Esophagus squamous epithelium (tissue), 5 donors: ENCODE measurements around the gene APBB3. TPM values are rescaled to one million over a fixed set of nuclear protein-coding genes. Genes with fewer than 3 reads are reported as not detected.

Source experiments
- DNase-seq: peaks from one replicate; lab custom pipeline; 2025; lab: John Stamatoyannopoulos, UW
- H3K27ac ChIP-seq, 4 donors: fragments of 200-600 bp; sonication (generic); one replicate each; pipeline ENCODE4 v1.5.1; 2016 to 2019; ENCODE audit warnings: mild to moderate bottlenecking in 1 of 4
- H3K27me3 ChIP-seq, 4 donors: fragments of 200-600 bp; sonication (generic); 1 replicate in 3 of 4; 2 replicates in 1 of 4; pipeline versions ENCODE4 v1.5.1 to v1.6.0; 2017 to 2021; ENCODE audit warnings: antibody characterized with exemption in 1 of 4
- H3K36me3 ChIP-seq, 3 donors: fragments of 200-600 bp; sonication (generic); one replicate each; pipeline ENCODE4 v1.5.1; 2016 to 2019
- H3K4me1 ChIP-seq, 3 donors: fragments of 200-600 bp; sonication (generic); one replicate each; pipeline ENCODE4 v1.5.1; 2017 to 2019
- H3K4me3 ChIP-seq, 4 donors: fragments of 200-600 bp; sonication (generic); 1 replicate in 3 of 4; 2 replicates in 1 of 4; pipeline ENCODE4 v1.5.1; 2016 to 2019; ENCODE audit warnings: mild to moderate bottlenecking in 2 of 4, moderate library complexity in 1 of 4
- H3K9me3 ChIP-seq, 3 donors: fragments of 200-600 bp; sonication (generic); one replicate each; pipeline ENCODE4 v1.5.1; 2016 to 2019
- POLR2A ChIP-seq, 4 donors: fragments of 450-650 bp; IDR thresholded peaks; one replicate each; pipeline ENCODE4 v1.6.1; 2017; ENCODE audit warnings: antibody characterized with exemption in 4 of 4, mild to moderate bottlenecking in 4 of 4, moderate library complexity in 3 of 4
- WGBS, 2 donors: methylation state at CpG; one replicate each; pipeline ENCODE4 v1.1.5; 2018; 5-methylcytosine and 5-hydroxymethylcytosine counted together
- intact Hi-C: fragments of 100-400 bp; cut with DNase I; formaldehyde crosslinking; loops from one replicate; pipeline ENCODE4 v1.15.0; 2022
- total RNA-seq, 4 donors: library from RNA; depleted of rRNA; stranded (reverse); fragments of >200 nt; gene quantifications; one replicate each; pipeline ENCODE4 v1.1.0, GENCODE V29; 2016
- TF ChIP-seq, protein P1 (sequence below), 6 experiments: fragments of 450-650 bp in 4 of 6; fragments of 200-600 bp in 2 of 6; sonication (generic) in 2 of 6; IDR thresholded peaks; one replicate each; pipeline ENCODE4 v1.5.1; 2016 to 2019; ENCODE audit warnings: antibody characterized with exemption in 6 of 6, mild to moderate bottlenecking in 4 of 6, moderate library complexity in 4 of 6
- donor health status: DM: yes; HTN: yes; CAD: no.

Gene APBB3
- total RNA-seq, 4 donors from 2014 or later: 3.4 to 10.5 (median 6.5) TPM

DNA sequence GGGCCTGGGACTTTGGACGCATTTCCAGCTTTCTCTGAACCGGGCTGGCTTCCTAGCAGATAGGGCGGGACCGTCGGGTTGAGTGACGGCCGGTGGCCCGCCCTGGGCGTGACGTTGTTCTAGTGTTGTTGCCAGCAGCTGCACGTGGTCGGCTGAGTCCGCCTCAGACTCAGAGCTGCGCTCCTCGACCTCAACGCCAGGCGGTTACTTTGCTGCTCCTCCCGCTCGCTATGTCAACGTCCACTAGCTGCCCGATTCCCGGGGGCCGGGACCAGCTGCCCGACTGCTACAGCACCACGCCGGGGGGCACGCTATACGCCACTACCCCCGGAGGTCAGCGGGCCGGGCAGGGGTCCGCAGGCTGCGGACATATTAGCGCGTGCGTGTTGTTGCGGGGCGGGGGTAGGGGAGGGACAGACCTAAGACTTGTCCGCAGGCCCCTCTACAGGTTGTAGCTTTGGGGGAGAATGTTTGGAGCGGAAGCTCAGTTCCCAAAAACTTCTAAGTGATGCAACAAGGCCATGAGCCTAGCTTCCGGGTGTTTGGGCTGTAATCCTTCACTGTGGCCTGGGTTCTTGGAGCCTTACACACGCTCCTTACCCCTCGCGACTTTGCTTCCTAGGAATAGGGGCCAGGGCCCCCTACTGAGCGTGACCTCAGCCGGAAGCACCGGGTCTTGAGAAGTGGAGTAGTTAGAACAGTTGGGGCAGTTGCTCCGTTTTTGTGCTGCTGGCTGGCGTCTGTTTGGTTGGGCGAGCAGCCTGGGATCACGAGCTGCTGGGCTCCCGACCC is 16.7 kb downstream of the APBB3 start, which contains the start of gene EIF4EBP3:
Gene EIF4EBP3, plus strand, starts transcription at position 155 of the 792 bp plus-strand sequence. Its CDS starts 76 bp downstream, at position 231.
- no peaks in the 10 kb centered on the region for H3K9me3 ChIP-seq
- H3K4me1 ChIP-seq: peaks cover 26 to 43% (median 31%) of the 10 kb centered on the region in 3 donors
- WGBS, 2 donors: 0% methylated on average over 9 to 19 of the region's 52 CpGs
- intact Hi-C loops: no loop called here
- H3K4me3 ChIP-seq: peak within 1 kb of the TSS; percentile 36 to 70 (median 54)
- H3K36me3 ChIP-seq: peaks cover 0 to 67% (median 37%) of the 10 kb centered on the region in 3 donors
- no peaks in the 10 kb centered on the region for H3K27me3 ChIP-seq
- TF ChIP-seq, protein P1, sequence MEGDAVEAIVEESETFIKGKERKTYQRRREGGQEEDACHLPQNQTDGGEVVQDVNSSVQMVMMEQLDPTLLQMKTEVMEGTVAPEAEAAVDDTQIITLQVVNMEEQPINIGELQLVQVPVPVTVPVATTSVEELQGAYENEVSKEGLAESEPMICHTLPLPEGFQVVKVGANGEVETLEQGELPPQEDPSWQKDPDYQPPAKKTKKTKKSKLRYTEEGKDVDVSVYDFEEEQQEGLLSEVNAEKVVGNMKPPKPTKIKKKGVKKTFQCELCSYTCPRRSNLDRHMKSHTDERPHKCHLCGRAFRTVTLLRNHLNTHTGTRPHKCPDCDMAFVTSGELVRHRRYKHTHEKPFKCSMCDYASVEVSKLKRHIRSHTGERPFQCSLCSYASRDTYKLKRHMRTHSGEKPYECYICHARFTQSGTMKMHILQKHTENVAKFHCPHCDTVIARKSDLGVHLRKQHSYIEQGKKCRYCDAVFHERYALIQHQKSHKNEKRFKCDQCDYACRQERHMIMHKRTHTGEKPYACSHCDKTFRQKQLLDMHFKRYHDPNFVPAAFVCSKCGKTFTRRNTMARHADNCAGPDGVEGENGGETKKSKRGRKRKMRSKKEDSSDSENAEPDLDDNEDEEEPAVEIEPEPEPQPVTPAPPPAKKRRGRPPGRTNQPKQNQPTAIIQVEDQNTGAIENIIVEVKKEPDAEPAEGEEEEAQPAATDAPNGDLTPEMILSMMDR (IDR thresholded peaks at IDR 0.05): peak in 5 of 6 experiments; percentile 54 to 89 (median 71)
- TF ChIP-seq POLR2A (IDR thresholded peaks at IDR 0.05): peak in 2 of 4 donors; percentile 78 to 85
- H3K27ac ChIP-seq: peak within 1 kb of the TSS; percentile 95 to 98 (median 96)
- DNase-seq: peak; percentile 61

DNA sequence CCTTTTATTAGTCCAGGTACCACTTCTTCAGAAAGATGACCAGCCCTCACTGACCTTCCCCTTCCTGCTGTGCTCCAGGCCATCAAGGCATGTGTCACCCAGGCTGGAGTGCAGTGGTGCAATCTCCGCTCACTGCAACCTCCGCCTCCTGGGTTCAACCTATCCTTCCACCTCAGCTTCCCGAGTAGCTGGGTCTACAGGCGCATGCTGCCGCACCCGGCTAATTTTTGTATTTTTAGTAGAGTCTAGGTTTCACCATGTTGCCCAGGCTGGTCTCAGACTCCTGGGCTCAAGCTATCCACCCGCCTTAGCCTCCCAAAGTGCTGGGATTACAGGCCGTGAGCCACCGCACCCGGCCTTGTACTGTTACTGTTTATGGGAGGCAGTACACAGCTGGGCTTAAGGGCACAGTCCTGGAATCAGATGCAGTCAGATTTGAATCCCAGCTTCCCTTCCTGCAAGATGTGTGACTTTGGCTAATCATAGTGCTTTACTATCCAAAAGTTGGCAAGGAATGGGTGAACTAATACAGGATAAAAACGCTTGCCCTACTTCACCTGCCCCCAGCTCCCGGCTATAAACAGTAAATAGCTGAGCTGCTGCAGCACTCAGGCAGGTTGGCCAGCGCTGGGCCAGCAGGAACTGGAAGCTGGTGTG is 17.4 kb downstream of the APBB3 start:
- intact Hi-C loops: no loop called here
- no peak for DNase-seq
- Histone ChIP-seq H3K27me3 (no peaks in the 10 kb centered on the region), H3K4me3 (peak overlapping the region; percentile 36 to 70 (median 54)), H3K36me3 (peaks cover 0 to 68% (median 35%) of the 10 kb centered on the region in 3 donors), H3K4me1 (peaks cover 26 to 43% (median 31%) of the 10 kb centered on the region in 3 donors), H3K27ac (peak overlapping the region; percentile 95 to 98 (median 96)), H3K9me3 (no peaks in the 10 kb centered on the region)
- 46 to 77% methylated on average over 6 to 11 of the region's 13 CpGs for WGBS, 2 donors
- TF ChIP-seq, protein P1 (IDR thresholded peaks at IDR 0.05): no peak
- TF ChIP-seq POLR2A (IDR thresholded peaks at IDR 0.05): no peak

DNA sequence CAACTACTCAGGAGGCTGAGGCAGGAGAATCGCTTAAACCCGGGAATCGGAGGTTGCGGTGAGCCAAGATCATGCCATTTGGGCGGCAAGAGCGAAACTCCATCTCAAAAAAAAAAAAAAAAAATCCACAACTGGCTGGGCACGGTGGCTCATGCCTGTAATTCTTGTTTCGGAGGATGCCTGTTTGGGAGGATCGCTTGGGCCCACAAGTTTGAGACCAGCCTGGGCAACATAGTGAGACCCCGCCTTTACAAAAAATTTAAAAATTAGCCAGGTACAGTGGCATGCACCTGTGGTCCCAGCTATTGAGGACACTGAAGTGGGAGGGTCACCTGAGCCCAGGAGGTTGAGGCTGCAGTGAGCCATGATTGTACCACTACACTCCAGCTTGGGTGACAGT is 18.8 kb downstream of the APBB3 start:
- Histone ChIP-seq H3K9me3 (no peaks in the 10 kb centered on the region), H3K27me3 (no peaks in the 10 kb centered on the region), H3K4me1 (peaks cover 26 to 43% (median 31%) of the 10 kb centered on the region in 3 donors), H3K27ac (no peak overlapping the region), H3K36me3 (peaks cover 5 to 68% (median 32%) of the 10 kb centered on the region in 3 donors), H3K4me3 (no peak overlapping the region)
- intact Hi-C loops: no loop called here
- no peak for TF ChIP-seq POLR2A (IDR thresholded peaks at IDR 0.05)
- TF ChIP-seq, protein P1 (IDR thresholded peaks at IDR 0.05): no peak
- WGBS, 2 donors: 89 to 92% methylated on average over 9 to 10 of the region's 10 CpGs
- no peak for DNase-seq

DNA sequence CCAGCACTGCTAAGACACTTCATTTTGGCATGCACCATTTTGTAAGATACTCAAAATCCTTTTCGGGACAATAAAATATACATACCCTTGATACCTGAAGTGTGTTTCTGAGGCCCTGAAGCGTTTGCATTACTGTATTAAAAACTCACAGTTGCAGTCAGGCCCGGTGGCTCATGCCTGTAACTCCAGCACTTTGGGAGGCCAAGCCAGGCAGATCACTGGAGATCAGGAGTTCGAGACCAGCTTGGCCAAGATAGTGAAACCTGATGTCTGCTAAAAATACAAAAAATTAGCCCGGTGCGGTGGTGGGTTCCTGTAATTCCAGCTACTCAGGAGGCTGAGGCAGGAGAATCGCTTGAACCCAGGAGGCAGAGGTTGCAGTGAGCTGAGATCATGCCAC is 19.4 kb downstream of the APBB3 start:
- Histone ChIP-seq H3K27ac (no peak overlapping the region), H3K9me3 (no peaks in the 10 kb centered on the region), H3K36me3 (peaks cover 5 to 68% (median 32%) of the 10 kb centered on the region in 3 donors), H3K4me3 (no peak overlapping the region), H3K4me1 (peaks cover 26 to 39% (median 31%) of the 10 kb centered on the region in 3 donors), H3K27me3 (no peaks in the 10 kb centered on the region)
- TF ChIP-seq POLR2A (IDR thresholded peaks at IDR 0.05): no peak
- TF ChIP-seq, protein P1 (IDR thresholded peaks at IDR 0.05): no peak
- intact Hi-C loops: no loop called here
- WGBS, 2 donors: 88 to 94% methylated on average over 6 of the region's 7 CpGs
- no peak for DNase-seq
